Thymus (tissue), 11 donors: ENCODE data around the gene MAGEA11. TPM values are rescaled to one million over a fixed set of nuclear protein-coding genes. Genes with fewer than 3 reads are reported as not detected.
"Not testable (repeated sequence)": the region's sequence is repeated elsewhere in the genome, so short reads cannot be mapped to it uniquely, and the experiment has no call there.

Source experiments
- DNase-seq, 9 donors: peaks; one replicate each; pipeline ENCODE4 v3.0.0-alpha.2; 2013; ENCODE audit warnings: low spot score in 9 of 9, low read depth in 6 of 9, missing footprints in 1 of 9
- H3K27ac ChIP-seq, 2 donors: one replicate each; pipeline ENCODE4 v1.5.1; 2013; ENCODE audit warnings: control low read depth in 1 of 2, low read depth in 1 of 2, low read length in 1 of 2, mild to moderate bottlenecking in 1 of 2, moderate library complexity in 1 of 2
- H3K27me3 ChIP-seq, 2 donors: one replicate each; pipeline ENCODE4 v1.5.1; 2013; ENCODE audit warnings: low read length in 1 of 2; ENCODE audit not compliant: control insufficient read depth in 2 of 2, insufficient read depth in 1 of 2
- H3K36me3 ChIP-seq, 2 donors: one replicate each; pipeline ENCODE4 v1.5.1; 2013; ENCODE audit warnings: low read length in 1 of 2, mild to moderate bottlenecking in 1 of 2, moderate library complexity in 1 of 2; ENCODE audit not compliant: control insufficient read depth in 2 of 2, insufficient read depth in 2 of 2
- H3K4me1 ChIP-seq, 2 donors: one replicate each; pipeline ENCODE4 v1.5.1; 2013; ENCODE audit warnings: low read length in 2 of 2; ENCODE audit not compliant: control insufficient read depth in 2 of 2, insufficient read depth in 2 of 2
- H3K4me3 ChIP-seq, 2 donors: one replicate each; pipeline ENCODE4 v1.5.1; 2013; ENCODE audit warnings: low read length in 2 of 2, control low read depth in 1 of 2, mild to moderate bottlenecking in 1 of 2
- H3K9me3 ChIP-seq, 2 donors: one replicate each; pipeline ENCODE4 v1.5.1; 2013; ENCODE audit warnings: low read length in 1 of 2, mild to moderate bottlenecking in 1 of 2; ENCODE audit not compliant: control insufficient read depth in 2 of 2, insufficient read depth in 1 of 2
- WGBS: extraction: QIAGEN DNeasy Blood & Tissue Kit; methylation state at CpG from one replicate; pipeline ENCODE4 v1.1.7; 2013; 5-methylcytosine and 5-hydroxymethylcytosine counted together
- polyA plus RNA-seq: library from polyadenylated mRNA; stranded (reverse); fragments of 200-250 nt; gene quantifications from one replicate; pipeline ENCODE4 v1.2.3, GENCODE V29; 2013
- total RNA-seq: library from RNA; stranded (reverse); fragments of 120-200 nt; gene quantifications from one replicate; pipeline ENCODE4 v1.2.4, GENCODE V29; 2013
- donor health status: healthy.

Gene MAGEA11
- total and polyA plus RNA-seq, 2 donors, result 0.05 to 0.50 TPM

GRCh38 chrX:149715468-149715867 is 3.6 kb downstream of the MAGEA11 start:
- no peak for DNase-seq
- Histone ChIP-seq H3K27ac (no peak overlapping the region), H3K9me3 (no peaks in the 10 kb centered on the region), H3K4me3 (no peak overlapping the region), H3K36me3 (no peaks in the 10 kb centered on the region), H3K4me1 (no peaks in the 10 kb centered on the region), H3K27me3 (no peaks in the 10 kb centered on the region)
- 94% methylated on average over 2 of the region's 2 CpGs for WGBS

GRCh38 chrX:149716632-149717031 is 4.8 kb downstream of the MAGEA11 start:
- Histone ChIP-seq H3K27ac (no peak overlapping the region), H3K4me3 (no peak overlapping the region), H3K4me1 (no peaks in the 10 kb centered on the region), H3K9me3 (no peaks in the 10 kb centered on the region), H3K36me3 (no peaks in the 10 kb centered on the region), H3K27me3 (no peaks in the 10 kb centered on the region)
- DNase-seq, result no peak
- WGBS, result 97% methylated on average over 3 of the region's 3 CpGs

- Histone ChIP-seq H3K4me1 (no peaks in the 10 kb centered on the region), H3K9me3 (no peaks in the 10 kb centered on the region), H3K27ac (no peak overlapping the region), H3K4me3 (no peak overlapping the region), H3K36me3 (no peaks in the 10 kb centered on the region), H3K27me3 (no peaks in the 10 kb centered on the region)
- 97% methylated on average over 5 of the region's 5 CpGs for WGBS
- no peak for DNase-seq
These were observed 5.9 kb downstream of the MAGEA11 start for GRCh38 chrX:149717803-149718202.

GRCh38 chrX:149718757-149719156 is 6.9 kb downstream of the MAGEA11 start:
- H3K27ac ChIP-seq, result no peak overlapping the region
- no peak overlapping the region for H3K4me3 ChIP-seq
- no peak for DNase-seq
- 77% methylated on average over 1 of the region's 1 CpG for WGBS
- H3K27me3 ChIP-seq, result no peaks in the 10 kb centered on the region
- H3K9me3 ChIP-seq, result no peaks in the 10 kb centered on the region
- no peaks in the 10 kb centered on the region for H3K36me3 ChIP-seq
- no peaks in the 10 kb centered on the region for H3K4me1 ChIP-seq

- Histone ChIP-seq H3K27me3 (no peaks in the 10 kb centered on the region), H3K27ac (no peak overlapping the region), H3K4me3 (no peak overlapping the region), H3K9me3 (no peaks in the 10 kb centered on the region), H3K4me1 (no peaks in the 10 kb centered on the region), H3K36me3 (no peaks in the 10 kb centered on the region)
- WGBS, result 92% methylated on average over 19 of the region's 19 CpGs
- no peak for DNase-seq
These were observed 8.3 kb downstream of the MAGEA11 start for GRCh38 chrX:149720021-149720689.

GRCh38 chrX:149721241-149721640 is 9.4 kb downstream of the MAGEA11 start:
- not testable (repeated sequence) for H3K4me1 ChIP-seq, H3K27ac ChIP-seq, H3K27me3 ChIP-seq, H3K9me3 ChIP-seq, H3K36me3 ChIP-seq, DNase-seq, H3K4me3 ChIP-seq
- WGBS, result 87% methylated on average over 7 of the region's 7 CpGs

GRCh38 chrX:149721778-149722177 is 9.9 kb downstream of the MAGEA11 start:
- Histone ChIP-seq H3K27ac (no peak overlapping the region), H3K4me1 (no peaks in the 10 kb centered on the region), H3K4me3 (no peak overlapping the region), H3K36me3 (no peaks in the 10 kb centered on the region), H3K9me3 (no peaks in the 10 kb centered on the region), H3K27me3 (no peaks in the 10 kb centered on the region)
- no peak for DNase-seq
- 94% methylated on average over 8 of the region's 8 CpGs for WGBS

- H3K9me3 ChIP-seq, H3K4me1 ChIP-seq, H3K27me3 ChIP-seq, H3K4me3 ChIP-seq, H3K27ac ChIP-seq, H3K36me3 ChIP-seq, DNase-seq: not testable (repeated sequence)
- WGBS, result 92% methylated on average over 3 of the region's 5 CpGs
These were observed 11.8 kb downstream of the MAGEA11 start for GRCh38 chrX:149723583-149724118.

GRCh38 chrX:149727308-149727707 is 15.4 kb downstream of the MAGEA11 start:
- H3K36me3 ChIP-seq, H3K27me3 ChIP-seq, DNase-seq, H3K4me1 ChIP-seq, H3K9me3 ChIP-seq, H3K27ac ChIP-seq, H3K4me3 ChIP-seq: not testable (repeated sequence)
- WGBS, result 95% methylated on average over 3 of the region's 7 CpGs
